NCI-H510A (cell line): ENCODE measurements around the gene ARMH1.
"Not testable (repeated sequence)": the region's sequence is repeated elsewhere in the genome, so short reads cannot be mapped to it uniquely, and the experiment has no call there.

Experiments
- DNase-seq: peaks from one replicate; lab custom pipeline; 2025; lab: John Stamatoyannopoulos, UW

The ARMH1 gene

DNA sequence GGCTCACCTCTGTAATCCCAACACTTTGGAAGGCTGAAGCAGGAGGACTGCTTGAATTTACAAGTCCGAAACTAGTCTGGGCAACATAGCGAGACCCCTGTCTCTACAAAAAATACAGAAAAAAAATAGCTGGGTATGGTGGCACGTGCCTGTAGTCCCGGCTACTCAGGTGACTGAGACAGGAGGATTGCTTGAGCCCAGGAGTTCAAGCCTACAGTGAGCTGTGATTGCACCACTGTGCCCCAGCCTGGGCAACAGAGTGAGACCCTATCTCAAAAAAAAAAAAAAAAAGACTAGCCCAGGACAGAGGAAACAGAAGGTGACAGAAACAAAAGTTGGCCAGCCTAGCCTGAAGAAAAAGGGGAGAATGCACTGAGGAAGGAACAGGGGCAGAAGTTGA, 21.2 kb downstream of the ARMH1 start:
- DNase-seq = no peak

DNA sequence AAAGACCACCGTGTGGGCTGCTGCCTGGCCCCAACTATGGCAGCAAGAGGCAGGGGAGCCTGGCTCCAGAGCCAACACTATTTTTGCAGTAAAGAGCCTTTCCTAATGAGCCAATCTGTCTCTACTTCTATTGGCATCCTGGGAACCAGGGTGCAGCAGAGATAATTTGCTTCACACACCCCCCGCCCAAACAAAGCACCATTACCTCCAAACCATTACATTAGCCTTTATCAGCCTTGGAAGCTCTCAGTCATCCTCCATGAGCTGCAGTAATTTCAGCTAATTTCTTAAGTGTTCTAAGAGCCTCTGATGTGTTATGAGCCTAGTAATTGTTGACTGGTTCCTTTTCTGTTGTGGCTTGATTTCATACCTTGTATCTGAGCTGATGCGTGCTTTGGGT, 21.6 kb downstream of the ARMH1 start:
- no peak for DNase-seq

DNA sequence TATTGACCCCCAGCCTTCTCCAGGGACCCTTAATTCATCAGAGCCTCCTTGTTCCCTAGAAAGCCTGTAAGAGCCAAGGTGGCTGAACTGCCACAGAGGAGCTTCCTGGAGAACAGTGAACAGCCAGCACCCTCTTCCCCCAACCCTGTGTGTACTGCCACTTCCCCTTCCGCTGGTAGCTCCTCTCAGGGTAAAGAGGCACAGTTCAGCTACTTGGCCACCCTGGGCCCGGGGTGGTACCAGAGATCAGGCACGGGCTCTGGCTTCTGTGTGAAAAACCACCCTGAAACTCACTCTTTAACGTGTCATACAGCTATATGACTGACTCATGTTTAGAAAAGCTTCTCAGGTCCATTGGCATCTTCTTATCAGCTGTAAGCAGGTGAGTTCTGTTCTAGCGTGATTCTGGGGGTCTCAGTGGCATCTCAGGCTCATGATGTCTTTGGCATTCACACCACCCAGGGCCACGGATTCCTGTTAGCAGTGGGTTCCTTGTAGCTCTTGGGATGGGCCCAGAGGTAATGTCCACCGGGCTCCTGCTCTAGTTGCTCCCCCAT, 22.4 kb downstream of the ARMH1 start:
- DNase-seq = no peak

DNA sequence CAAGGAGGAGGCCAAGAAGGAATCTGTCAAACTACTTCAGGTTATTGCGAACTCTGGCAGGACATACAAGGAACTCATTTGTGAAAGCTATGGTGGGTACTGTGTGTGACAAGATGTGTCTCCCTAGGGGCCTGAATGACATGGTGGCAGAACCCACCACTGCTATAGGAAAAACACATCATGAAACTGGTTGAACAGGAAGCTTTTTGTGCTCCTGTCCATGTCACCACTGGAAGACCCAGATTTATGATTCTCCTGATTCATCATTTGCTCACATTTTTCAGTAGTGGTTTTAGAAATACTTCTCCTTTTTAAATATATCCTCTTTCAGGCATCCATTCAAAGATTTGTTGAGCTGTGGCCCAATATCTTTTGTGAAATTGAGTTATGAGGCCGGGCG, 23.6 kb downstream of the ARMH1 start:
- DNase-seq = no peak

DNA sequence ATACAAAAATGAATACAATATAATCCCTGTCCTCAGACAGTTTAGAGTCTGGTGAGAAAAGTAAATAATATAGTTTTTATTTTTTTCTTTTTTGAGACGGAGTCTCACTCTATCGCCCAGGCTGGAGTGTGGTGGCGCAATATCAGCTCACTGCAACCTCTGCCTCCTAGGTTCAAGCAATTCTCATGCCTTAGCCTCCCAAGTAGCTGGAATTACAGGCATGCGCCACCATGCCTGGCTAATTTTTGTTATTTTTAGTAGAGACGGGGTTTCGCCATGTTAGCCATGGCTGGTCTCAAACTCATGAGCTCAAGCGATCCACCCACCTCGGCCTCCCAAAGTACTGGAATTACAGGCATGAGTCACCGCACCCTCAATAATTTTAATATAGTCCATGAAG, 24.9 kb downstream of the ARMH1 start:
- DNase-seq = not testable (repeated sequence)

DNA sequence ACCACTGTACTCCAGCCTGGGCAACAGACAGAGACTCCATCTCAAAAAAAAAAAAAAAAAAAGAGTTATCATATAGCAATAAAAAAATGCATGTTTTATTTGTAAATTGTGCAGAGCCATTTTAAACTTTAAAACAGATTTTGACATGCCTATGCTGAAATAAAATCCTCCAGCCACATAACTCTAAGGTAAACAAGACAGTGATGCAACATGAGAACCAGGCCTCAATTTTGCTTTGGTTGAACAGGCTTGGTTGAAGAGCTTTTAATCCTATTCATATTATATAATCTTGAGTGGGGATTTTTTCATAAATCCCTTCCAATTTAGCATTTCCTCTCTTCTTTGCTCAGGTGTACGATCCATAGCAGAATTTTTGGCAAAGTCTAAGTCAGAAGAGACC, 26.1 kb downstream of the ARMH1 start:
- no peak for DNase-seq

DNA sequence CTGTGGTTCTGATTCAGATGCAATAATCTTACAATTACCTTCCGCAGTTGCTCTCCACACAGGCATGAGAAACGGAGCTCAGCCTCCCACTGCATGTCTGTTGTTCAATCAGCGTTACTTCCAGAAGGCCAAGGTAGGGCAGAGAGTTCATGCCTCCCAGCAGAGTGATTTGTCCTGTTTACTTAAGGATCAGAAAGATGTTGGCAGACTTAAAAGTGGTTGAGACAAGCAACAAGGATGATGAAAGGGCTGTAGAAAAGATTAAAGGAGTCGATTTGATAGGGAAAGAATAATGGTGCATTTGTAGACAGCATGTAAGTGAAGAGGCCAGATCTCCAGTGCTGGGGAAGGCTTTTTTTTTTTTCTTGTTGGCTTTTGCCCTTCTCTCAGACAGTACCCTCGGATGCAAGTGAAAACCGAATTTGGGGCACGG, 26.6 kb downstream of the ARMH1 start:
- DNase-seq = no peak

DNA sequence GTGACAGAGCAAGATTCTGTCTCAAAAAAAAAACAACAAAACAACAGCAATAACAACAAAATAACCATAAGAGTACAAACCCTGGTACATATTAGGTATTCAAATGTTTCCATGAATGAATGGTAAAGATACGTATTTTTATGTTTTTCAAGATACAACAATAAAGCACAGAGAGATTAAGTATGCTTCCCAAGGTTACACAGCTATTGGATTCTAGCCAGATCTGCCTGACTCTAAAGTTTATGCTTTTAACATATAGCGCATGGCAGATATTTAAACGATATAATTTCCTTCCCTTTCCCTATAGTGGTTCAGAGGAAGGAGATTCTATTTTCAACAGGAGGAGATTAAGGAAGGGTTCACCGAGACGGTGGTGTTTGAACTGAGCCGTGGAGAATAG, 31.0 kb downstream of the ARMH1 start:
- no peak for DNase-seq

DNA sequence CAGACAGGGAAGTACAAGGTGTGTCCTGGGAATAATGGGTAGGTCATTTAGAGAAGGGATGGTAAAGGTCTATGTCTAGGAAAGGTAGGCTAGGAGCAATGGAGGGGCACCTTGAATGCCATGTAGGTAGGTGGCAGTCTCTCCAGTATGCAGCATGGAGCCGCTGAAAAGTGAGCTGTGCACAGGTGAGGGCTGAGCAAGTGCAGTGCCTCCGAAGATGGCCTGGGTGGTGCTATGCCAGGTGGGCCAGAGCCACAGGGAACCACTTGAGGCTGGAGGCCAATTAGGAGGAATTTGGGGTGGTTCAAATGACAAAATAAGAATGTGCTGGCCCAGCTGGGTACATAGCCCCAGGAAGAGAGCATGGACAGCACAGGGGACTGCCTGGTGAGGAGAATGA, 31.4 kb downstream of the ARMH1 start:
- no peak for DNase-seq

DNA sequence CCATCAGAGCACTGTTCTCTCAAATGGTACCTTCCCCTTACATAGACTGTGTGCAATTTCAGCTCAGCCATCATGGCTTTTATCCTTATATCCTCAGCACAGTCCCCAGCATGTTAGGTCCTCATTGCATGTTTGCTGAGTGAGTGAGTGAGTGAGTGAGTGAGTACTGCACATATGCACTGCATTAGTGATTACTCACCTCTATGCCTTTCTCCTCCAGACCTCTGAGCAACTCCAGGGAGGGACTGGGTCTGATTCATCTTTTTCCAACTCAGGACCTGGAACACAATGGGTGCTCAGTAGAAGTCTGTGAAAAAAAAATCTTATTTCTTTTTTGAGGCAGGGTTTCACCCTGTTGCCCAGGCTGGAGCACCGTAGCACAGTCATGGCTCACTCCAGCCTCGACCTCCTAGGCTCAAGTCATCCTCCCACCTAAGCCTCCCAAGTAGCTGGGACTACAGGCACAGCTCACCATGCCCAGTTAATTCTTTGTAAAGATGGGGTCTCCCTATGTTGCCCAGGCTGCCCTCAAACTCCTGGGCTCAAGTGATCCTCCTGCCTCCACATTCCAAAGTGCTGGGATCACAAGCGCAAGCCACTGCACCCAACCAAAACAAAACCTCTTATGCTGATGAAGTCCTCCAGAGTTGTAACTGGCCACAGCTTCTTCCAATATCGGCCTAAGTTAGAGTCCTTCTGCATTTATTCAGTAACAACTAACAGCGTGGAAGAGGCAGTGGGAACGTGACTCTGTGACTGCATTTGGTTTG, 32.8 kb downstream of the ARMH1 start:
- no peak for DNase-seq

DNA sequence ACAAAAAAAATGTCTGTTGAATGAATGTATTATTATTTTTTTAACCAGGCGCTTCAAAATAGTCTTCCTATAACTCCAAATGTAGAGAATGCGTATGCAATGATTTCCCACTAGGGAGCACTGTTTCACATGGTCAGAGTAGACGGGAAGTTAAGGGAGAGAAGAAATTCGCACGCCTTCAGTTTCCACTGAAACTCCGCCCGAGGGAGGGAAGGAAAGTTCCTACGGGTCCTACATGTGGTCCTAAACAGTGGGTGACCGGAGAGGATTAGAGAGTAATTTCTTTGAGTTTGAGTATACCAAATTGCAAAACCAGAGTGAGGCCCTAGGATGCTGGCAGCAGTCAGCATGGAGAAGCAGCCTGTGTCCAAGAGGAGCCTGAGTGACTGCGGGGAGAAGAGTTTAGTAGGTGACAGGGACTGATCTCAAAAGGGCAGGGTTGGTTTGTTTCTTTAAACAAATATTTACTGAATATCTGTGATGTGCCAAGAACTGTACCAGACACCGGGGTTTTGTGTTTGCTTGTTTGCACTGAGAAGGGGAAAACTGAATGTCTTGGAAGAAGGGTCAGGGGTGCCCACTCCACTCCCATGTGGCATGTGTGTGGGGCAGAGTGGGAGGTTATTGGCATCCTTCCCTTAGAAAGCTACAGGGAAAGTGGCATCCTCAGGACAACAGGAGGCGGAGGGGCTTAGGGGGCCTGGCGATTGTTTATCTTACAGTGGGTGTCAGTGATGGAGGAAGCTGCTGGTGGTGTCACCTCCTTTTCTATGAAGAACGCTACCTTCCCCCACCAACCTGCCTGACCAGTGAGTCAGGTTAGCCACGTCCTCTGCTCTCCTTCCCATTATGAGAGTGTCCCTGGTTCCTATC, 33.7 kb downstream of the ARMH1 start:
- DNase-seq = no peak

DNA sequence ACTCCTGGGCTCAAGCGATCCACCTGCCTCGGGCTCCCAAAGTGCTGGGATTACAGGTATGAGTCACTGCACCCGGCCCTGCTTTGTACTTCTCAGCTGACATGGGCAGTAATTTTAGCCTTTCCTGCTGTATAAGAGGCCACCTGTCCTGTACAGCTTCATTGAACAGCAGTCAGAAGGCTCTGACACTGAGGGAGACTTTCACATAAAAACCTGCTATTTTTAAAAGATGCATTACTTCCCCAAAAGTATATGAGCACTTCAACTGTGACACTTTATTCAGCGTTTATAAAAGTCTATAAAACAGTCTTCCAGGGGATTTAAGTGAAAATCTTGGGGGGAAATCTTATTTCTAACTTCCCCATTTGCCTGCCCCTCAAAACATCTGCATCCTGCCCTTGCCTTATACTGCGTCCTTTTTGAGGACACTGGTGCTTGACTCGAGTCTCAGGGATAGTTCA, 38.8 kb downstream of the ARMH1 start:
- peak; percentile 42 for DNase-seq

DNA sequence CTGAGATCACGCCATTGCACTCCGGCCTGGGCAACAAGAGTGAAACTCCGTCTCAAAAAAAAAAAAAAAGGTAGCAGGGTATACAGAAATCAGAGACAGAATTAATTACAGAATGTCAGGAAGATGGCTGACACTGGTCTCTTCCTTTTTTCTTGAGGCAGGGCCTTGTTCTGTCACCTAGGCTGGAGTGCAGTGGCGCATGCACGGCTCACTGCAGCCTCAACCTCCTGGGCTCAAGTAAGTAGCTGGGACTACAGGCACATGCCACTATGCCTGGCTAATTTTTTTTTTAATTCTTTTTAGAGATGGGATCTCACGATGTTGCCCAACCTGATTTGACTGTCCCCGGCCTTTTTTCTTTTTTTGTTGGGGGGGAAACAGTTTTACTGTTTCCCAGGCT, 40.0 kb downstream of the ARMH1 start:
- DNase-seq = no peak

DNA sequence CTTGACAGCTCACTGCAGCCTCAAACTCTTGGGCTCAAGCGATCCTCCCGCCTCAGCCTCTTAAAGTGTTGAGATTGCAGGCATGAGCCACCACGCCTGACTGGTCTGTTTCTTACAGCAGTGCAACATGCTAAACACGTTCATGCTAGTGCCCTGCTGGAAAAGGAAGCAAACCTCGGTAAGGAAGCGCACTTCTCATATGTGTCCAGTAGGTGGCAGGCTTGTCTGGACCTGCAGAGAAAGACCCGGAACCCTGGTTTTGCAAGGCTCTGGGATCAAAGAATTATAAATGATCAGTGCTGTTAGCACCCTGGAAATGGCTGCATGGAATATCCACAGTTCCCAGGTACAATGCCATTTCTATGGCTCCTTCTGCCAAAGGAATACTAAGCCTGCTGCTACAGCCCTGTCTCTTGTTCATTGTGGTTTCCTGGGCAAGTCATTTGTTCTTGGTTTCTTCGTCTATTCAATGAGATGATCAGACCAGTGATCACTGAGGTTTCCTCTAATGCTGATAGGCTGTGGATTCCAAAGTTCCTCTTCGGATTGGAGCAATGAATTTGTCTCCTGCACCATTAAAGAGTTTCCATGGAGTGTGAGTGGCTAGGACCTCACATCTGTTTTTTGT, 40.5 kb downstream of the ARMH1 start:
- DNase-seq = peak; percentile 42

DNA sequence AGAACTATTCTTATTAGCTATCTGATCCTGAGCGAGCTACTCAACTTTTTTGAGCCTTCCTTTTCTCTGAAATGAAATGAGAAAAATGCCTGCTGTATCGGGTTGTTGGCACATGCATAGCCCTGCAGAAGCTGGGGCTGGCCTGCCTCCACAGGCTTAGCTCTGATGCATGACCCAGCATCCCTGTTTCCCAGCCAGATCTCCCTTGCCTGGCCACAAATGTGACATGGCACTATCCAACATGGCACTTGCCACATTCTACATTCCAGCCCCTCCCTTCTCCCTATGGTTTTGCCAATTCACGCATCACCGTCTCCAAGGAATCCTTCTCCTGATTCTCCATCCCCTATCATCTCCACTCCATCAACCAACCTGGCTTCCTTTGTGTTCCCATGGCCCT, 42.6 kb downstream of the ARMH1 start:
- no peak for DNase-seq

DNA sequence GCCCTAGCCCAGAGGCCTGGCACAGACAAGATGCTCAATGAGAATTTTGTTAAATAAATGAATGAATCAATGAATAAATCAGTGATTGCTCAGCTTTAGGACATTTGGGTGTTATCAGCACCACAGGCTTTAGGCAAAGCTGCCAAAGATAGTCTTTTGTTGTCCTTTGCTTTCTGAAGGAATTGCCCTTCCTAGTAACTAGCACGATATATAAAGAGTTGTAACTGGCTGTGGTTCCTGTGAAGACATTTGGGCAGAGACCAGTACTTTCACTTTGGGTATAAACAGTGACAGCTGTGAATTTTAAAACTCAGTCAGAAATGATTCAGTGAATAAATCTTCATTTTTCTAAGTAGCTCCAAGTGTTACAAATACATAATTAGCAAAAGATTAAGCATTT, 43.1 kb downstream of the ARMH1 start:
- no peak for DNase-seq

DNA sequence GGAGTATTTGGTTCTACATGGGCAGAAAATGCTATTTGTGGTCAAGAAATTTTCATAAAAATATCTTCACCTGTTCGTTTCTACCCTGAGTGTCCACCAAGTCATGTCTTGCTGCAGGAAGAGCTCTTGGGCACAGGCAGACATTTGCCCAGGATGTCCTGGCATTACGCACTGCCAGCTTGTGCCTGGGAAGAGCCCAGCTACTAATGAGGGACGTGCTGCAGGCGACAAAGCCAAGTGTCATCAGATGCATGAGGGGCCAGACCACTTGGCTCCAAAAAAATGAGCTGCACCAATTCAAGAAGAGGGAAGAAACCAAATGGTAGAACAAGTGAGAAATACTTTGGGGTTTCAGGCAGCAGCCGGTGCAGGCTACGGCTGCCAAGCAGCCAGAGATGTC, 43.6 kb downstream of the ARMH1 start:
- DNase-seq = no peak

DNA sequence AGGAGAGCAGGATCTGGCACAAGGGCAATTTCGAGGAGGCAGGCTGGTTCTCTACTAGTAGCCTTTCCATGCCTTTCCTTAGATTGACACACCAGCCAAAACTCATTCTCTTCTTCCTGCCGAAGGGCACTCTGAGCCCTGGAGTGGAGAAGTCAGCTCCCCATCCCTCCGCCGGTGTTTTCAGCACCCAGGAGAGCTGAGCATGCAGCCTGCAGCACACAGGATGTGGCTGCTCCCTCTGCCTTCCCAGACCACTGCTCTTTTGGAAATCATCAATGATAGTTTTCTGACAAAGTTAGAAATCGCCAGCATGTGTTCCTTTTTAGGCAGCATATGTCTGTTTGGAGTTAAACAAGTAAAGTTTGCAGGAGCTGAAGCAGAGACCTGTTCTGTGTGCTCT, 44.8 kb downstream of the ARMH1 start:
- DNase-seq = no peak

DNA sequence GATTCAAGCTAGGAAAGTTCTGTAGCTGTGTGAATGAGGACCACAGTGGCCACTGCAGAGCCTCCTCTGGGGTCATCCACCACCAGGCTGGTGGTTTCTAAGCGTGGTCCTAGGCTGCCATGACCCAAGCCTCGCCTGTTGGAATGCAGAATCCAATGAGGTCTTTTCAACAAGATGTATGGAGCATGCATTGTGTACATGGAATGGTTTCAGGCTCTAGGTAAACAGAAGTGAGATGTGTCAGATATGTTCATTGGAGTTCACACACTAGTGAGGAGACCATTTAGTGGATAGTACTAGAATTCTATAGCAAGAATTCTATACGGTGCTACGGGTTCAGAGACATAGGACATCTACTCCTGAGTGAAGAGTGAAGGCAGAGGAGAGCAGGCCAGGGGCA, 45.8 kb downstream of the ARMH1 start:
- no peak for DNase-seq

DNA sequence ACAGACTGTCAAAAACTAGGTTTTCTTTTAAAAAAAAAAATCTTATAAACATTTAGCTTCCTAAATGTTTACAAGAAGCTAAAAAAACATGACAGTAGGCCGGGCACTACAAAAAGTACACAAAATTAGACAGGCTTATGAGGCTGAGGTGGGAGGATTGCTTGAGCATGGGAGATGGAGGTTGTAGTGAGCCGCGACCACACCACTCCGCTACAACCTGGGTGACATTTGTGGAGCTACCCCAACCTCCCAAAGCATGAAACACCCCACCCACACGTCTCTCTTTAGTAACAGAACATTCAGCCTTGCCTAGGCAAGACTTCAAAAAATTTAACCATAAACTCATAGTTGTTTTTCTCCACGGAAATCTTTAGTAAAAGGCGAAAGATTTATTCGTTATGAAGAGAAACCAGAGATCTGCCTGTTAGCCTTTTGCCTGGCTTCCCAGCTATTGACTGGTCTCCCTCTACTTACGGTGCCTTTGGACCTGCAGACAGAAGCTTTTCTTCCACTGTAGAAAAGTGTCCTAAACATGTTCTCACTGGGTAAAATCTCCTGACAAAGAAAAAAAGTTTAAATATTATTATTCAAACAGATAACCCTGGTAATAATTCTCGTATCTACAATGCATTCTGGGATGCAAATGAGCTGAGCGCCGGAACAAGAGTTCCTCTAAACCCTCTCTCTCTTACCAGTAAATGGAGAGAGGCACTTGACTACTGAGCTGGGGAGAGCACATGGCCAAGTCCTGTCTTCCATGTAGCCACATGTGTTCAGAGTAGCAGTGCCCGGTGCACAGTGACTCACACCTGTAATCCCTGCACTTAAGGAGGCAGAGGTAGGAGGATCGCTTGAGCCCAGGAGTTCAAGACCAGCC, 47.2 kb downstream of the ARMH1 start:
- DNase-seq = peak; percentile 91

DNA sequence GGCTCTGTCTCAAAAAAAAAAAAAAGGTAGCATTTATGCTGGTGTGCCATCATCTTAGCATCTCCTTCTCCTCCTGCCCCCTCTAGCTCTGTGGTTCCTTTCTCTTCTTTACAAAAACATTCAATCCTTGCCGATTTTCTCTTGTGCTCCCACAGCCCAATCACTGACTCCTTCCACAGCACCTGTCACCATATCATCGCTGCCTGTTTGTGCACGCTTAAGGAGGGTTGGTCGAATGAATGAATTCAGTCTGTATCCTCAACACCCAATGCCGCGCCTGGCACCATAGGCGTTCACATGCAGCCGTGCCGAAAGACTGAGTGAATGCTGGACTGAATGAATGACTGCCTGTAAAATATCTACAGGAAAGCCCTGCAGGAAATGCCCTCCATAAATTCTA, 48.5 kb downstream of the ARMH1 start:
- no peak for DNase-seq
